Neural cell (in vitro differentiated cells): Measurements from ENCODE around the gene SMIM44. TPM values are rescaled to one million over a fixed set of nuclear protein-coding genes. Genes with fewer than 3 reads are reported as not detected.

Source experiments
- H2AFZ ChIP-seq: fragments of 200-600, 300-800 bp; sonication (generic), shearing (Covaris generic); 2 replicates; pipeline ENCODE4 v1.6.0; 2014; ENCODE audit warnings: low read depth, mild to moderate bottlenecking, antibody characterized with exemption, low read length, moderate library complexity
- H3F3A ChIP-seq: fragments of 200-600 bp; shearing (Covaris generic); 2 replicates; pipeline ENCODE4 v1.6.1; 2016; ENCODE audit warnings: mild to moderate bottlenecking, moderate library complexity, mixed read lengths, antibody characterized with exemption, low read length; ENCODE audit not compliant: insufficient read depth, poor library complexity, severe bottlenecking
- H3K27ac ChIP-seq: fragments of 200-600, 300-800 bp; sonication (generic), shearing (Covaris generic); 2 replicates; pipeline ENCODE4 v1.5.1; 2014; ENCODE audit warnings: mild to moderate bottlenecking, low read length, moderate library complexity
- H3K27me3 ChIP-seq: fragments of 300-800, 200-600 bp; sonication (generic), shearing (Covaris generic); 2 replicates; pipeline ENCODE4 v1.6.0; 2014; ENCODE audit warnings: mild to moderate bottlenecking, low read depth, low read length, moderate library complexity; ENCODE audit not compliant: insufficient read depth
- H3K36me3 ChIP-seq: fragments of 300-800, 200-600 bp; sonication (generic), shearing (Covaris generic); 2 replicates; pipeline ENCODE4 v1.5.1; 2014; ENCODE audit warnings: mild to moderate bottlenecking, antibody characterized with exemption, low read length, moderate library complexity; ENCODE audit not compliant: insufficient read depth
- H3K4me2 ChIP-seq: fragments of 300-800, 200-600 bp; sonication (generic), shearing (Covaris generic); 2 replicates; pipeline ENCODE4 v1.6.0; 2014; ENCODE audit warnings: mild to moderate bottlenecking, low read length
- H3K4me3 ChIP-seq: fragments of 300-800, 200-600 bp; sonication (generic), shearing (Covaris generic); 2 replicates; pipeline ENCODE4 v1.5.1; 2014; ENCODE audit warnings: mild to moderate bottlenecking, low read length, moderate library complexity
- H3K79me2 ChIP-seq: fragments of 200-600 bp; shearing (Covaris generic); replicated peaks from 2 replicates; pipeline ENCODE4 v1.6.0; 2014; ENCODE audit warnings: mild to moderate bottlenecking, low read length, moderate library complexity; ENCODE audit not compliant: insufficient read depth
- H3K9ac ChIP-seq: fragments of 300-800, 200-600 bp; sonication (generic), shearing (Covaris generic); 2 replicates; pipeline ENCODE4 v1.6.1; 2016; ENCODE audit warnings: mild to moderate bottlenecking, low read length, mixed read lengths
- H3K9me2 ChIP-seq: fragments of 200-600 bp; shearing (Covaris generic); 2 replicates; pipeline ENCODE4 v1.6.1; 2016; ENCODE audit warnings: mild to moderate bottlenecking, low read length, mixed read lengths; ENCODE audit not compliant: insufficient read depth
- H3K9me3 ChIP-seq: fragments of 200-600, 300-800 bp; sonication (generic), shearing (Covaris generic); 2 replicates; pipeline ENCODE4 v1.6.1; 2016; ENCODE audit warnings: mild to moderate bottlenecking, mixed run types, low read length, moderate library complexity, mixed read lengths
- H4K20me1 ChIP-seq: fragments of 200-600 bp; shearing (Covaris generic); 2 replicates; pipeline ENCODE4 v1.6.1; 2016; ENCODE audit warnings: mild to moderate bottlenecking, mixed run types; ENCODE audit not compliant: insufficient read depth
- CTCF ChIP-seq: fragments of 450-650 bp; IDR thresholded peaks from 2 replicates; pipeline ENCODE4 v1.5.1; 2014; ENCODE audit warnings: antibody characterized with exemption, mild to moderate bottlenecking, moderate library complexity; ENCODE audit not compliant: poor library complexity, severe bottlenecking
- EP300 ChIP-seq: fragments of 450-650 bp; conservative IDR thresholded peaks from 2 replicates; pipeline ENCODE4 v1.6.1; 2014; ENCODE audit warnings: antibody characterized with exemption, mild to moderate bottlenecking, moderate library complexity; ENCODE audit not compliant: poor library complexity, severe bottlenecking
- EZH2 ChIP-seq: fragments of 200-600, 300-800 bp; shearing (Covaris generic), sonication (generic); IDR thresholded peaks from 2 replicates; pipeline ENCODE4 v1.6.1; 2014; ENCODE audit warnings: antibody characterized with exemption, low read length, borderline replicate concordance, mild to moderate bottlenecking; ENCODE audit not compliant: insufficient read depth, poor library complexity, severe bottlenecking
- MXI1 ChIP-seq: fragments of 450-650 bp; conservative IDR thresholded peaks from 2 replicates; pipeline ENCODE4 v1.6.1; 2014; ENCODE audit warnings: antibody characterized with exemption, mild to moderate bottlenecking; ENCODE audit not compliant: poor library complexity, severe bottlenecking
- POLR2AphosphoS5 ChIP-seq: IDR thresholded peaks from 2 replicates; pipeline ENCODE4 v1.6.1; 2012
- RAD21 ChIP-seq: fragments of 450-650 bp; conservative IDR thresholded peaks from 2 replicates; pipeline ENCODE4 v1.6.1; 2014; ENCODE audit warnings: antibody characterized with exemption, mild to moderate bottlenecking, moderate library complexity
- REST ChIP-seq: IDR thresholded peaks from 2 replicates; pipeline ENCODE4 v1.6.1; 2012; ENCODE audit warnings: borderline replicate concordance
- SMC3 ChIP-seq: fragments of 450-650 bp; conservative IDR thresholded peaks from 2 replicates; pipeline ENCODE4 v1.6.1; 2014; ENCODE audit warnings: antibody characterized with exemption, mild to moderate bottlenecking, moderate library complexity; ENCODE audit not compliant: poor library complexity
- TAF1 ChIP-seq: IDR thresholded peaks from 2 replicates; pipeline ENCODE4 v1.6.1; 2012; ENCODE audit warnings: low read depth
- polyA plus RNA-seq: library from polyadenylated mRNA; depleted of rRNA; stranded (reverse); fragments of >200 nt; gene quantifications from 2 replicates; pipeline ENCODE4 v1.2.3, GENCODE V29; 2014

Gene SMIM44
- polyA plus RNA-seq, 1 donor from 2014 or later = not detected

- Histone ChIP-seq H3K36me3 (no peaks in the 10 kb centered on the region), H3K4me2 (no peak overlapping the region), H3K9me3 (no peaks in the 10 kb centered on the region), H3F3A (no peaks in the 10 kb centered on the region), H3K79me2 (no peaks in the 10 kb centered on the region), H3K27ac (no peak overlapping the region), H3K27me3 (no peaks in the 10 kb centered on the region), H4K20me1 (no peaks in the 10 kb centered on the region), H2AFZ (no peak overlapping the region), H3K4me3 (no peak overlapping the region), H3K9me2 (no peaks in the 10 kb centered on the region), H3K9ac (no peak overlapping the region)
- TF ChIP-seq RAD21 = no peak
- TF ChIP-seq MXI1 = no peak
- TF ChIP-seq REST = no peak
- TF ChIP-seq TAF1 = no peak
- TF ChIP-seq EP300 = no peak
- TF ChIP-seq POLR2AphosphoS5 = no peak
- no peak for TF ChIP-seq EZH2
- no peak for TF ChIP-seq CTCF
- no peak for TF ChIP-seq SMC3
Observed at GRCh38 chr19:3452171-3452941, 30.9 kb downstream of the SMIM44 start.

GRCh38 chr19:3451451-3451866 lies 31.8 kb downstream of the SMIM44 start:
- no peak overlapping the region for H3K27ac ChIP-seq
- H2AFZ ChIP-seq = no peak overlapping the region
- no peaks in the 10 kb centered on the region for H3K9me3 ChIP-seq
- no peaks in the 10 kb centered on the region for H3F3A ChIP-seq
- H3K9me2 ChIP-seq = no peaks in the 10 kb centered on the region
- H3K79me2 ChIP-seq = no peaks in the 10 kb centered on the region
- H3K4me2 ChIP-seq = no peak overlapping the region
- no peaks in the 10 kb centered on the region for H3K27me3 ChIP-seq
- no peaks in the 10 kb centered on the region for H3K36me3 ChIP-seq
- no peaks in the 10 kb centered on the region for H4K20me1 ChIP-seq
- TF ChIP-seq TAF1 = no peak
- no peak for TF ChIP-seq POLR2AphosphoS5
- no peak for TF ChIP-seq RAD21
- no peak for TF ChIP-seq SMC3
- no peak for TF ChIP-seq CTCF
- no peak for TF ChIP-seq EP300
- no peak for TF ChIP-seq REST
- no peak for TF ChIP-seq EZH2
- no peak for TF ChIP-seq MXI1
- no peak overlapping the region for H3K9ac ChIP-seq
- H3K4me3 ChIP-seq = no peak overlapping the region
